Hematopoietic multipotent progenitor cell treated with erythropoietin and hydrocortisone succinate and interleukin-3 and kit ligand, for 15 days (in vitro differentiated cells): ENCODE results near the gene SMARCA1.
A peak's percentile ranks its signal among the peaks of the same experiment; 100 is the strongest.
"Not testable (repeated sequence)": the region's sequence is repeated elsewhere in the genome, so short reads cannot be mapped to it uniquely, and the experiment has no call there.

Source experiments
- DNase-seq: peaks from one replicate; pipeline ENCODE4 v3.0.0-alpha.2; 2015; ENCODE audit warnings: low spot score

Gene SMARCA1

DNA sequence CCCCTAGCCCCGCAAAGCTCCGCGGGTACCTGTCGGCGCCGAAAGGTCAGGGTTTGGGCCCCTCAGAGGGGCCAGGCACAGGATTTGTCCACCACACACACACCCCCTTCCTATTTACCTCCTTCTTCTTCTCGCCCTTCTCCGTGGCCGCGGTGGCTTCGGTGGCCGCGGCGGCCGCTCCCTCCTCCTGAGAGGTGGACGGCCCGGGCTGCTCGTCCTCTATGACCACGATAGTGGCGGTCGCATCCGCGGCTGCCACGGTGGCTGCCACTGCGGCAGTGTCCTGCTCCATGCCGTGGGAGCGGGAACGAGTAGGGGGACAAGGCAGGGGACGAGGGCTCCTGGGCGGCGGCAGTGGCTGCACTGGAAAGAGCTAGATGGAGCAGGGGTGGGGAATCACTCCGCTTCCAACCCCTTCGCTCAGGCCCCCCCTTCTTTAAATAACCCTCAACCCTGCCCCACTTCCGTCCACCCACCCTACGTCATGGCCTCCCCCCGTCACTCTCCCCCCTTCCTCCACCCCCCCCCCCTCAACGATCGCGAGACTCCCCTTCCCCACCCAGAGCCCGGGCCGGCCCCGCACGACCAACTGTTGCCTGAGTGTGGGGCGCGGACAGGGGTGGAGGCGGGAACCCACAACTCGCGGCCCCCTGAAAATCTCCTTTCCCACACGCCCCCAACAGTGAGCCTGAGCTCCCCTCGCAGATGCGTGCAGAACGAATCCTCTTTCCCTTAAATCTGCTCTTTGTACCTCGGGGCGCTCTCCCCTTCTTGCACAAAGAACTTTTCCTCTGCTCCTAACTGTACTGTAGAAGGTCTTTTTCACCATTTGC lies at the start of gene SMARCA1:
Gene SMARCA1 (minus strand): TSS at position 412 of the 833 bp plus-strand sequence. CDS start 120 bp downstream, at position 292.
- DNase-seq = no peak

DNA sequence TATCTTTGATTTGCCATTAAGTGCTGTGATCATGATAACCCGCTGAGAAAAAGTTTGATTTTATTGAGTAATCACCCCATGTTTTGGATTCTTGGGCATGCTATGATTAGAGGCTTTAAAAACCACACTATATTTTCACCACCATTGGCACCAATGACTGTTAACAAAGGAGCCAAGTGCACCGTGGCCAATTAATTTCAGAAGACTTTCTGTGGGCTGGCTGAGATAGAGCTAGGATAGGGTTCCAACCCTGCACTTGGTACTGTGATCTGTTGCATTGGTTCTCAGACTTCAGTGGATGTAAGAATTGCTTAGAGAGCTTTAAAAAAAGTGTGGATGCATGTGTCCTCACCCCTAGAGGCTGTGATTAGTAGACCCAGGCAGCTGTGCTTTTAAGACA lies 49.1 kb upstream of the SMARCA1 start:
- DNase-seq = no peak

GRCh38 chrX:129568349-129568748 lies 45.1 kb upstream of the SMARCA1 start:
- no peak for DNase-seq

GRCh38 chrX:129566073-129566472 lies 42.8 kb upstream of the SMARCA1 start:
- no peak for DNase-seq

DNA sequence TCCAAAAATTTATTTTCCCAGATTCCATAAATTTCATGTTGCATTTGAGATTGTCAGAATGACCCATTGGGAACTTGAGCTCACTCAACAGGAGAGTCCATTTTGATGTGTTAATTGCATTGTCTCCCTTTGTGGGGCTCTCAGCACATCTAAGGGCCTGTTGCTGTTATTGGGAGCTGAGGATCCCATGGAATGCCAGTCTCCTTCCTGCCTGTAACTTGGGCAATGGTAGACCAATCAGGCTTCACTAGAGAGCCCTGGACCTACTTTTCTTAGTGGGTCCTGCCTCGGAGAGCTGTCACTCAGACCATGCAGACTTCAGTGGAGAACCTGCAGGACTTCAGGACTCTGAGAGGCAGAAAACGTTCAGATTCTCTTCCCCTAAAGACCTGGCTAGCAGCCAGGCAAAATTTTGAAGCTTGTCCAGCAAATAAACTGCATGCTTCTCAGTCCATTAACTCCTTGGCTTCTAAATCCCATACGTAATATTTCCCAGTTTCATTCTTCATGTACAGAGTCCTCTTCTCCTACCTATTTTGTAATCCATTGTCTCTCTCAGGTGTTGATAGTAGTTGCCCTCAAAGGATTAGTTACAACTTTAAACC lies 41.9 kb upstream of the SMARCA1 start:
- DNase-seq = no peak

DNA sequence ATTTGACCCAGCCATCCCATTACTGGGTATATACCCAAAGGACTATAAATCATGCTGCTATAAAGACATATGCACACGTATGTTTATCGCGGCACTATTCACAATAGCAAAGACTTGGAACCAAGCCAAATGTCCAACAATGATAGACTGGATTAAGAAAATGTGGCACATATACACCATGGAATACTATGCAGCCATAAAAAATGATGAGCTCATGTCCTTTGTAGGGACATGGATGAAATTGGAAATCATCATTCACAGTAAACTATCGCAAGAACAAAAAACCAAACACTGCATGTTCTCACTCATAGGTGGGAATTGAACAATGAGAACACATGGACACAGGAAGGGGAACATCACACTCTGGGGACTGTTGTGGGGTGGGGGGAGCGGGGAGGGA lies 41.1 kb upstream of the SMARCA1 start:
- not testable (repeated sequence) for DNase-seq

GRCh38 chrX:129561453-129561852 lies 38.2 kb upstream of the SMARCA1 start:
- no peak for DNase-seq

GRCh38 chrX:129559783-129560182 lies 36.5 kb upstream of the SMARCA1 start:
- no peak for DNase-seq

DNA sequence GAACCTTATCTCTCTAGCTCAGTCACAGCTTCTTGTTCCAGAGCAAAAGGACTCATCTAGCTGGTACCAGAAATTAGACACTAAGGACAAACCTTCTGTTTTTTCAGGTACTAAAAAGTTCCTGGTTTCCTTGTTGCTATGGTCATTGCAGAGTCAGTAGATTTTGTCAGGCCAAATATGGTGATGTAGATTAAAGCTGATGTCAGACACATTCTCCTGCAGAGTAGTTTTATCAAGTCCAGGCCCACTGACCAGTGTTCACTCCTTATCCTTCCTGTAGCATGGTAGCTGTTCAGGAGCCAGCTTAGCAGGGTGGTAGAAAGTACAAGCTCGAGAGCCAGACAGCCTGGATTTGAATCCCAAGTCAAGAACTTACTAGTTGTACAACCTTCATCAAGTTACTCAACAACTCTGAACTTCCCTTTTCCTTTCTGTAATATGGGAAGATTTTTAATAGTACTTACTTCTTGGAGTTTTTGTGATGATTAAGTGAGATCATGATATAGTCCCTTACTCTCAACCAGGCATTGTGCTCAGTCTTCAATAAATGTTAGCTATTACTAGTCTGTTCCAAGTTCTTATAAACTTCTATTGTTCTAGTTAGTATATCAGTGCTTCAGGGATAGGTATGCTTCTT lies 34.7 kb upstream of the SMARCA1 start:
- no peak for DNase-seq

DNA sequence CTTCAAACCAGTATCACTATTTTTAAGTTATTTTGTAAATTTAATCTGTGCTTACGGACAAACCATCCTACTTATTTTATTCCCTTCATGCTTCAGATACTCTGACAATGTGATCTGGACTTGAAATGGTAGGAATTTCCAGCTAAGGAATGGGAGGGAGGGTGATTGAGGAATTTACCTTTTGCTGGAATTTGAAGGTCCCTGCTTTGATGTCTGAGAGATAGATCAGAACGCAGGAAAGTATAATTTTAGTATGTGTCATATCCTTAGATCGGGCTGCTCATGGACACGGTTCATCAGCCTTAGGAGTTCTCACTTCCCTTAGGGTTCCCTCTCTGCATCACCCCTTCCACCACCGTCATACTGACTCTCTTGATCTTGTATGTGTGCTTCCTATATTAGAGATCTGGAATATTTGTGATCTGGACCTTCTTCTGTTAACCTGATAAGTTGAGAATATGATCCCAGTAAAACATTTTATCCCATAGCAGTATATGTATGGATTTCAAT lies 33.6 kb upstream of the SMARCA1 start:
- DNase-seq = no peak

- not testable (repeated sequence) for DNase-seq
Observed at GRCh38 chrX:129554816-129555215, 31.5 kb upstream of the SMARCA1 start.

GRCh38 chrX:129553619-129554288 lies 30.5 kb upstream of the SMARCA1 start:
- no peak for DNase-seq

DNA sequence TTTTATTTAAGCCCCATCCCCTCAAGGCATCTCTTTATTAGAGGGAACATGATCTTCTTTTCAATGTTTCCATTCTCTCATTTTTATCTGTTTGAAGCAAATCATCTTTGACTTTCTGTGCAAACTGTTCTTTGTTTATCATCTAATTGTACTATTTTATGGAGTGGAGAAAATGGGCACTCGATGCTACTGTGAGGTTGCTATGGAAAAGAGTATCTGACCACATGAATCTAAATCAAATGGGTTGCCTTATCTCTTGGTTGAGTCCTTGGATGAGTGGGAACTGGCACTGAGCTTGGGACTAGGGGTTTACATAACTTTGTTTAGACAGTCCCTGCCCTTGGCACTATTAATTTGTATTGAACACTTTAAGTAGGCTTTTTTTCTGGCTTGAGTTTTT lies 25.8 kb upstream of the SMARCA1 start:
- DNase-seq = no peak

DNA sequence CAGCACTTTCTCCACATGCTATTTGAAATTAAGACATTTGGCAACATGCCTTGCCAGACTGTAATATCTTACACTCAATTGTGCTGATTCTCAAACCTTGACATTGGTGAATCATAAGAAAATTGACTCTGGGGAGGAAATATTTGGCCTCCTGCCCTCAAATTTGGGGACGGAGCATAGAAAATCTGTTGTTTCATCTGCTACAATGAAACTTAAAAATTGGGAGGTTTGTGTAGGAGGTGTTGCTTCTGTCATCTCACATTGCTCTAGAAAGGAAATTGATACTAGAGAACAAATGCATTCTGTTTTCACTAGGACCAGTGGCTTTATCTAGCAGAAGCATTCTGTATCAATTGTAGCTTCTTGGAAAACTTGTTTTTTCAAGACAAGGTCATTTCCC lies 22.1 kb upstream of the SMARCA1 start:
- no peak for DNase-seq

- no peak for DNase-seq
Observed at GRCh38 chrX:129544780-129545179, 21.5 kb upstream of the SMARCA1 start.

- DNase-seq = no peak
Observed at GRCh38 chrX:129540722-129541184, 17.5 kb upstream of the SMARCA1 start.

- peak; percentile 56 for DNase-seq
Observed at GRCh38 chrX:129540068-129540653, 16.9 kb upstream of the SMARCA1 start, which contains the start of gene OCRL. Gene OCRL (plus strand): TSS chrX:129540259. CDS start chrX:129540440, 181 bp downstream.

GRCh38 chrX:129534816-129535578 lies 11.7 kb upstream of the SMARCA1 start:
- no peak for DNase-seq

DNA sequence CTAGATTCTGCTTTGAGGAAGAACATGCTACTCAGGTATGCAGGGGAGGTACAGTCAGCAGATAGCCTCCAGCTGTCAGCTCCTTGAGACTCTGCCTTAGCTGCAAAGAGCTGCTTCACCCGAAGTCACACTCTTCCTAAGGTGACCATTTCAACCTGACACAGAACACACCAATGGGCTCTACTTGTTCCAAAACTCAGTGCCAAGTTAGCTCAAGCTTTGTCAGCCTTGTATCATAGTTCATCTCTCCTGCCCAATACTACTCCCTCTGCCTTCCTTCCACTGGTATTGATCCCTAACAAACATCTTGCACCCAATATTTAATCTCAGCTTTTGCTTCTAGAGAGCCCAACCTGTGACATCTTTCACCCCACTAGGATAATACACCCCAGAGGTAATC lies 7.8 kb upstream of the SMARCA1 start:
- DNase-seq = no peak

DNA sequence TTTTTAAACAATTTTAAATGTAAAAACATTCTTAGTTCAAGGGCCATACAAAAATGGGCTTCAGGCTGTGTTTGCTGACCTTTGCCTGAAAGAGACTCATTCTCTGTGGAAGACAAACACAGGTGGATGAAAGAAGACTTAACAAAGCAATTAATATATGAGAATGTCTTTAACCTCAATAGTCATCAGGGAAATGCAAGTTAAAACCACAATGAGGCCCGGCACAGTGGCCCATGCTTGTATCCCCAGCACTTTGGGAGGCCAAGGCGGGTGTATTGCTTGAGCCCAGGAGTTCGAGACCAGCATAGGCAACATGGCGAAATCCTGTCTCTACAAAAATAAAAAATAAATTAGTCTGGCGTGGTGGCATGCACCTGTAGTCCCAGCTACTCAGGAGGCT lies 7.1 kb upstream of the SMARCA1 start:
- DNase-seq = no peak
